ENCODE measurements around the gene ADAM12.

Gene ADAM12

GRCh38 chr10:126191192-126191591 is 197.1 kb downstream of the ADAM12 start:
- no peaks in the 10 kb centered on the region for H3K9me2 ChIP-seq (replicated peaks; ENCODE audit: low read depth, low read length)
- no peak overlapping the region for H3K4me3 ChIP-seq (ENCODE audit: low read length, poor library complexity, severe bottlenecking)
- no peaks in the 10 kb centered on the region for H3K27me3 ChIP-seq (ENCODE audit: insufficient read depth, low read length, poor library complexity, severe bottlenecking)
- H3K4me1 ChIP-seq (ENCODE audit: insufficient read depth, low read length, poor library complexity, severe bottlenecking), result no peaks in the 10 kb centered on the region
- H4K20me1 ChIP-seq (ENCODE audit: insufficient read depth, low read length, poor library complexity, severe bottlenecking), result no peaks in the 10 kb centered on the region
- no peak overlapping the region for H3K9ac ChIP-seq (ENCODE audit: low read depth, low read length, poor library complexity, severe bottlenecking)
- no peak overlapping the region for H2AFZ ChIP-seq (ENCODE audit: low read length)
- TF ChIP-seq EZH2phosphoT487 (IDR thresholded peaks at IDR 0.05; ENCODE audit: borderline replicate concordance) (no peak), CTCF (conservative IDR thresholded peaks at IDR 0.05; ENCODE audit: low read length) (no peak)
- H3K79me2 ChIP-seq (ENCODE audit: insufficient read depth, low read length), result no peaks in the 10 kb centered on the region
- H3K4me2 ChIP-seq (ENCODE audit: low read depth, low read length, poor library complexity, severe bottlenecking), result no peak overlapping the region
- H3K36me3 ChIP-seq (ENCODE audit: insufficient read depth, low read length), result no peaks in the 10 kb centered on the region
- no peaks in the 10 kb centered on the region for H3F3A ChIP-seq (ENCODE audit: low read depth)
- H3K9me3 ChIP-seq (ENCODE audit: insufficient read depth, low read depth, low read length), result peaks cover 3% of the 10 kb centered on the region; the same call in 1 of the 2 replicates

- no peak overlapping the region for H3K9ac ChIP-seq (ENCODE audit: low read depth, low read length, poor library complexity, severe bottlenecking)
- no peaks in the 10 kb centered on the region; the same call in 1 of the 2 replicates for H3K9me3 ChIP-seq (ENCODE audit: insufficient read depth, low read depth, low read length)
- H3K36me3 ChIP-seq (ENCODE audit: insufficient read depth, low read length), result no peaks in the 10 kb centered on the region
- H2AFZ ChIP-seq (ENCODE audit: low read length), result no peak overlapping the region
- H4K20me1 ChIP-seq (ENCODE audit: insufficient read depth, low read length, poor library complexity, severe bottlenecking), result no peaks in the 10 kb centered on the region
- H3K4me1 ChIP-seq (ENCODE audit: insufficient read depth, low read length, poor library complexity, severe bottlenecking), result no peaks in the 10 kb centered on the region
- no peaks in the 10 kb centered on the region for H3K27me3 ChIP-seq (ENCODE audit: insufficient read depth, low read length, poor library complexity, severe bottlenecking)
- H3K4me3 ChIP-seq (ENCODE audit: low read length, poor library complexity, severe bottlenecking), result no peak overlapping the region
- H3K79me2 ChIP-seq (ENCODE audit: insufficient read depth, low read length), result no peaks in the 10 kb centered on the region
- no peaks in the 10 kb centered on the region for H3K9me2 ChIP-seq (replicated peaks; ENCODE audit: low read depth, low read length)
- TF ChIP-seq EZH2phosphoT487 (IDR thresholded peaks at IDR 0.05; ENCODE audit: borderline replicate concordance), result no peak
- TF ChIP-seq CTCF (conservative IDR thresholded peaks at IDR 0.05; ENCODE audit: low read length), result no peak
- no peaks in the 10 kb centered on the region for H3F3A ChIP-seq (ENCODE audit: low read depth)
- H3K4me2 ChIP-seq (ENCODE audit: low read depth, low read length, poor library complexity, severe bottlenecking), result no peak overlapping the region
Observed at GRCh38 chr10:126188679-126189200, 199.5 kb downstream of the ADAM12 start.

- Histone ChIP-seq H3K36me3 (ENCODE audit: insufficient read depth, low read length) (no peaks in the 10 kb centered on the region), H3K9ac (ENCODE audit: low read depth, low read length, poor library complexity, severe bottlenecking) (no peak overlapping the region), H4K20me1 (ENCODE audit: insufficient read depth, low read length, poor library complexity, severe bottlenecking) (no peaks in the 10 kb centered on the region), H3K4me3 (ENCODE audit: low read length, poor library complexity, severe bottlenecking) (no peak overlapping the region), H2AFZ (ENCODE audit: low read length) (no peak overlapping the region), H3K79me2 (ENCODE audit: insufficient read depth, low read length) (no peaks in the 10 kb centered on the region), H3K4me1 (ENCODE audit: insufficient read depth, low read length, poor library complexity, severe bottlenecking) (no peaks in the 10 kb centered on the region), H3K27me3 (ENCODE audit: insufficient read depth, low read length, poor library complexity, severe bottlenecking) (no peaks in the 10 kb centered on the region), H3K9me2 (replicated peaks; ENCODE audit: low read depth, low read length) (no peaks in the 10 kb centered on the region), H3F3A (ENCODE audit: low read depth) (no peaks in the 10 kb centered on the region), H3K9me3 (ENCODE audit: insufficient read depth, low read depth, low read length) (no peaks in the 10 kb centered on the region; the same call in 1 of the 2 replicates), H3K4me2 (ENCODE audit: low read depth, low read length, poor library complexity, severe bottlenecking) (no peak overlapping the region)
- no peak for TF ChIP-seq CTCF (conservative IDR thresholded peaks at IDR 0.05; ENCODE audit: low read length)
- TF ChIP-seq EZH2phosphoT487 (IDR thresholded peaks at IDR 0.05; ENCODE audit: borderline replicate concordance), result no peak
Observed at GRCh38 chr10:126187399-126187798, 200.9 kb downstream of the ADAM12 start.

Data from Loucy (cell line).